ENCODE results near the gene TUBA3D.
A peak's percentile ranks its signal among the peaks of the same experiment; 100 is the strongest.
"Not testable (repeated sequence)": the region's sequence is repeated elsewhere in the genome, so short reads cannot be mapped to it uniquely, and the experiment has no call there.

TUBA3D gene

DNA sequence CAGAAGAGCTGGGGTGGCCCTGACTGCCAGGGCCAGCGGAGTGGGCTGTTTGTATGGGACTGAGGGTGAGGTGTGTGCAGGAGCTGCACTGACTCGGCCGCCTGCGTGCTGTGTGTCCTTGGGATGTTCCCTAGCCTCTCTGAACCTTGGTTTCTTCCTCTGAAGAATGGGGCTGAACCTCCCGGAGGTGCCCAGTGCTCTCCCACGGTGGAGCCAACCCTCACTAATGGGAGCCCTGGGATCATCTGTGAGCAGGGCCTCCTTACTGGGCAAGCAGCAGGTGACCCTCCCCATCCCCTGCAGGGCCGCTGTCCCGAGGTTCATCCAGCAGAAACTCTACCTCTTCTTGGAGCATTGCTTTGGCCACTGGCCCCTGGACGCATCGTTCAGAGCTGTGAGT lies 40.1 kb downstream of the TUBA3D start:
- DNase-seq, result no peak

DNA sequence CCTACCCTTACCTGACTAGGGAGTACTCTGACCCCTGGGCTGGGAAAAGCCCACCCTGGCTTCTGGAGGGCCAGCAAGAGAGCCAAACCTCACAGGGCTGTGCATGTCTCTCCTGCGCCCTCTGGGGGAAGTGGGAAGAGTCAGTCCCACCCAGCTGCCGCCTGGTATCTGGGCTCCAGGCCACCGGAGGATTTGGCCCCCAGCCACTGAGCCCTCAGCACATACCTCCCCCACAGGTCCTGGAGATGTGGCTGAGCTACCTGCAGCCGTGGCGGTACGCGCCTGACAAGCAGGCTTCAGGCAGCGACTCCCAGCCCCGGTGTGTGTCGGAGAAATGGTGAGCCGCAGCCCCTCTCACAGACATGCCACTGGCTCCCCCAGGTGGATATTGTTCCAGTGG lies 40.7 kb downstream of the TUBA3D start:
- DNase-seq, result peak; percentile 7

DNA sequence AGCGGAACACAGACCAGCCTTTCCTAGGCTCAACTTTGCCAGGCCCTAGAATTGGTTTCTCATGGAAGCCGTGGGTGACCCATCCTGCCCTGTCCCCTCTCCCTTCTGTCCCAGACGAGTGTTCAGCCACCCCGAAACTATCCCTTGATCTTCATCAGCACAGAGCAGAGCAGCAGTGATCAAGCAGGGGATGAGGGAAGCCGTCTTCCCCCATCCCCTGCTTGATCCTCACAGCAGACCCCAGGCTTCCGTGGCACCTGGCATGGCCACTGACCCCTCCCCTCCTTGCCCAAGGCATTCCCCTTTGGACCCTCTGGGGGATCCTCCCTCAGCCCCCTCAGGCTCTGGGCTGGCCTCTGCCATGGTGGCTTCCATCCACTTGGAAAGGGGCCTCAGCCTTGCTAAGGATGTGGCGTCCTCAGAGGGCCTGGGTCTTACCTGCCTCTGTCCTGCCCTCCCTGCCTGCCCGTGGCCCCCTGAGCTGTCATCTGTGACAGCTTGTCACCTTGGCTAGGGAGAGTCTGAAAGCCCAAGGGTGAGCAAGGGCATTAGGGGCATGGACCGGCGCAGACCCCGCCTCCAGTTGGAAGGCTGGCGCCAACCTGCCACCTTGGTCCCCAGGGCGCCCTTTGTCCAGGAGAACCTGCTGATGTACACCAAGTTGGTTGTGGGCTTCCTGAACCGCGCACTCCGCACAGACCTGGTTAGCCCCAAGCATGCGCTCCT lies 41.4 kb downstream of the TUBA3D start:
- no peak for DNase-seq

DNA sequence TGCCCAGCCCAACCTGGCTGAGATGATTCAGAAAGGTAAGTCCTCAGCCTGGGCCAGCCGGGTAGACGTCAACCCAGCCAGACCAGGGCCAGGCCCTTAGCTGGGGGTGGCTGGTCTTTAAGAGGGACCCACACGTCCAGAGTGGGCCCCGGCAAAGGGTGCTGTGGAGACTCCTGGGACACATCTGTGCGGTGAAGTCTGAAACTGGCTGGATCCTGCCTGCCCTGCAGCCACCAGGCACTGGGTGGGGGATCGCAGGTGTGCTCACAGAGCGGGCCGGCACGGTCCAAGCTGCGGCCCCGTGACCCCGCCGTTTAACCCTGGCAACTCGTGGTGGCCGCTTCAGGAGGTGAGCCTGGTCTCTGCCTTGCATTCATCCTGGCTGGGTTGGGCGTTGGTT lies 41.9 kb downstream of the TUBA3D start:
- DNase-seq, result not testable (repeated sequence)

DNA sequence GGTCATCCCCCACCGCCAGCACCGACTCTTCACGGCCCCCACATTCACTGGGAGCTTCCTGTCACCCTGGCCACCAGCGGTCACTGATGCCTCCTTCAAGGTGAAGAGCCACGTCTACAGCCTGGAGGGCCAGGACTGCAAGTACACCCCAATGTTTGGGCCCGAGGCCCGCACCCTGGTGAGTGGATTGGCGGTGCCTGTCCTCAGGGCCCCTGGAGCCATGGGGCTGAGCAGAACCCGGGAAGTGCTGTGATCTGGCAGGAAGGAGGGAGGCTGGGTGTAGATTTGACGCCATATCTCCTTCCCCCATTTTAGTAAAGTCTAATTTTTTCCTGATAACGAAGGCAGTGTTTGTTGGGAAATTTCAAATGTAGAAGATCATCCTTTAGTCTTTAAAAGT lies 42.6 kb downstream of the TUBA3D start:
- DNase-seq, result not testable (repeated sequence)

DNA sequence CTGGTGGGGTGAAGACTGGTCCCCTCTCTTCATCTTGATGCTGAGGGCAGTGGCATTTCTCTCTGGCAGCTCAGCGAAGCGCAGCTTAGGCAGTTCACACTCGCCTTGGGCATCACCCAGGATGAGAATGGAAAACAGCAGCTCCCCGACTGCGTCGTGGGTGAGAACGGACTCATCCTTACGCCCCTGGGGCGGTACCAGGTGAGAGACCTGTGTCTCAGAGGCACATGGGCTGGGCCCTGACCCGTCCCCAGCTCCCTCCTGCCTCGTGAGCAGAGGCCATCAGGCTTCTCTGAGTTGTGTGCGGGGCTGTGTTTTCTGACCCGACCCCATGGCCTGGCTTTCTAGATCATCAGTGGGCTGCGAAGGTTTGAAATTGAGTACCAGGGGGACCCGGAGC lies 43.5 kb downstream of the TUBA3D start:
- no peak for DNase-seq

DNA sequence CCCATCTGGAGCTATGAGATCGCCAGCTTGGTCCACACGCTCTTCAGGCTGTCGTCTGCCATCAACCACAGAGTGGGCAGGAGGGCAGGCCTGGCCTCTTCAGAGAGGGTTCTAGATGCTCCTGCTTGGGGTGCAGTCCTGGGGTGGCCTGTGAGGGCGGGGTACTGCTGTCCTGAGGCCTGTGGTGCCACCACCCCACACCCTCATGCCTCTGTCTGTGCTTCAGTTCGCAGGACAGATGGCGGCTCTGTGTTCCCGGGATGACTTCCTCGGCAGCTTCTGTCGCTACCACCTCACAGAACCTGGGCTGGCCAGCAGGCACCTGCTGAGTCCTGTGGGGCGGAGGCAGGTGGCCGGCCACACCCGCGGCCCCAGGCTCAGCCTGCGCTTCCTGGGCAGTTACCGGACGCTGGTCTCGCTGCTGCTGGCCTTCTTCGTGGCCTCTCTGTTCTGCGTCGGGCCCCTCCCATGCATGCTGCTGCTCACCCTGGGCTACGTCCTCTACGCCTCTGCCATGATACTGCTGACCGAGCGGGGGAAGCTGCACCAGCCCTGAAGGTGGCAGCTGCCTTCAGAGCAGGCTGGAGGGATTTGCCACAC lies 44.1 kb downstream of the TUBA3D start:
- DNase-seq, result not testable (repeated sequence)

DNA sequence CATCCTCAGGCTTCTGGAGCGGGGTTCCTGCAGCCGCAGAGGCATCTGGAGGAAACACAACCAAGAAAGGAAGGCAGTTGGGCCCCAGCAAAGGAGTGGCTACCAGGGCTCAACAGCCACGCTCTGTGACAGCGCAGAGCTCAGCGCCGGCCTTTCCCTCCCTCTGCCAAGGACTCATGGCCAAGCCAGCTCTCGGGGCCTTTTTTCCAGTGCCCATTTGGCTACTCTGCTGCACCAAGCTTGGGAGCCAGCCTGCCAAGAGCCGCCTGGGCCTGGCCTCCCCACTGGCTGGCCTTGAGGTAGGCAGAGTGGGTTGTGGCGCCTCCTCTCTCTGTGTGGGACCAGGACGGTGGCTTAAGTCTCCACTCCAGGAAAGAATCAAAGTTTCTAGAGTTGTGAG lies 44.6 kb downstream of the TUBA3D start:
- DNase-seq, result no peak

DNA sequence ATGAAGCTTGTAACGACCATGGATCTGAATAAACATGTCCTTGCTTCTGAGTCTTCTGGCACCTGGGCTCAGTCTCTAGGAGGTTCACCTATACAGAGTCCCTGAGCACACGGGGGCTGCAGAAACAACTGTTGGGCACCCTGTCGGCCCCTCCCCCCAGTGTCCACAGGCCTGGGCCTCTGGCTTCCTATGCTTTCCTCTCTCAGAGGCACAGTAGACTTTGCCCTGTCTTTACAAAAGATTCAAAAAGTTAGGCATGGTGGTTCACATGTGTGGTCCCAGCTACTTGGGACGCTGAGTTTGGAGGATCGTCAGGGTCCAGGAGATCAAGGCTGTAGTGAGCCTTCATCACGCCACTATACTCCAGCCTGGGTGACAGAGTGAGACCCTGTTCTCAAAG lies 45.6 kb downstream of the TUBA3D start:
- DNase-seq, result not testable (repeated sequence)

DNA sequence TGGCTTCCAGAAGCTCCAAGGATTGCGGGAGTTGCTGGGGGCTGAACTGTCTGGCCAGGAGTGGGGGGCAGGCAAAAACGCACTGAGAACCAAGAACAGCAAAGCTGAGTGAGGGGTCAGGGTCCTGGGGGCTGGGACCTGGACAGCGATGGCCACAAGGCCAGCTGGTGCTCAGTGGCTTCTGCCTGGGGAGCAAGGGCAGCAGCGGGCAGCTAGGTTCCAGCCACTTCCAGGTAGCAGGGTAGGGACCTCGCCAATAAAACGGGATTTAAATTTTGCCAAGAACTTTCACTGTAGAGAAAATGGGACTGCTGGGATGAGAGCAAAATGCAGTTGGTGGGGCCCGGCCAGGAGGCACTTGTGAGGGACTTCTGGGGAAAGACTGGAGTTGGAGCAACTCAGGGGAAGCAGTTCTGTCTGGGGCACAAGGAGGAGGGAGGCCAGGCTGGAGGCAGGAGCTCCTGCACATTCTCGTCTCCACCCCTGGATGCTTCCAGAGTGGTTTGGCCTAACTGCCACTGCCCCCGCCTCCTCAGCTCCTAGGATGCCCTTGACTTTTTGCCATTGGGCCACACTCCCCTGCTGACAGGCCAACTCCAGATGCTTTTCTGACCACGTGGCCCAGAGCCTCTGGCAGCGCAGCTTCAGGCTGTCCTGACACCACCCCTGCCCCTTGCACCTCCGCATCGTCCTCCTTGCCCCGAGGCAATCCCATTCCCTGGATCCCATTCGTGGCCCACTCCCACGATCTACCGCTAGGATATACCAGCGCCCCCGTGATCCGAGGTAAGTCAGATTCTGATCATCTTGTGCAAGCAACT lies 46.3 kb downstream of the TUBA3D start:
- no peak for DNase-seq

DNA sequence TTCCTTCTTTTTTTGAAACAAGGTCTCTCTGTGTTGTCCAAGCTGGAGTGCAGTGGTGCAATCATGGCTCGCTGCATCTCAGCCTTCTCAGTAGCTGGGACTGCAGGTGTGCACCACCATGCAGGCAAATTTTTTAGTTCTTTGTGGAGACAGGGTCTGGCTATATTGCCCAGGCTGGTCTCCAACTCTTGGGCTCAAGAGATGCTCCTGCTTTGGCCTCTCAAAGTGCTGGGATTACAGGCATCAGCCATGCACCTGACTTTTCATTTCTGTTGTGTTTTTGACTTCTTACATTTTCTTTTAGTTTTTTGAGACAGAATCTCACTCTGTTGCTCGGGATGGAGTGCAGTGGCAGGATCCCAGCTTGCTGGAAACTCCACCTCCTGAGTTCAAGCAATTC lies 49.3 kb downstream of the TUBA3D start:
- DNase-seq, result not testable (repeated sequence)

DNA sequence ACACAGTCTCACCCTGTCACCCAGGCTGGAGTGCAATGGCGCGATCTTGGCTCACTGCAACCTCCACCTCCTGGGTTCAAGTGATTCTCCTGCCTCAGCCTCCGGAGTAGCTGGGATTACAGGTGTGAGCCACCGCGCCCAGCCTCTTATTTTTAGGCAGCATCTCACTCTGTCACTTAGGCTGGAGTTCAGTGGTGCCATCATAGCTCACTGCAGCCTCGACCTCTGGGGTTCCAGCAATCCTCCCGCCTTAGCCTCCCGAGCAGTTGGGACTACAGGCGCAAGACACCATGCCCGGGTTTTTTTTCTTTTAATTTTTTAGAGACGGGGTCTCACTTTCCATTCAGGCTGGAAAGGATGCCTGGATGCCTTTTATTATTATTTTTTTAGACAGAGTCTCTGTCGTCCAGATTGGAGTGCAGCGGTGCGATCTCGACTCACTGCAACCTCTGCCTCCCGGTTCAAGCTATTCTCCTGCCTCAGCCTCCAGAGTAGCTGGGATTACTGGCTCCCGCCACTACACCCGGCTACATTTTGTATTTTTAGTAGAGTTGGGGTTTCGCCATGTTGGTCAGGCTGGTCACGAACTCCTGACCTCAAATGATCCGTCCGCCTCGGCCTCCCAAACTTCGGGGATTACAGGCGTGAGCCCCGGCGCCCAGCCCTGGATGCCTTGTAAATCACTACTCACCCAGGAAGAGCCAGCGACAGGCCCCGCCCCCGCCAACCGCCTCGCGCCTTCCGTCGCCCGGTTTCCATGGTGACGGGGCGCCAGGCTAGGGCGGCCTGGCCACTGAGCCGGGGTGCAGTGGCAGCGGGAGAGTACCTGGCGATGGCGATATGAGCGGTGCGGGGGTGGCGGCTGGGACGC lies 51.4 kb downstream of the TUBA3D start, which contains the start of gene CCDC74A:
Gene CCDC74A, plus strand, starts transcription at position 758 of the 871 bp plus-strand sequence. Its CDS starts 83 bp downstream, at position 841.
- peak; percentile 63 for DNase-seq

DNA sequence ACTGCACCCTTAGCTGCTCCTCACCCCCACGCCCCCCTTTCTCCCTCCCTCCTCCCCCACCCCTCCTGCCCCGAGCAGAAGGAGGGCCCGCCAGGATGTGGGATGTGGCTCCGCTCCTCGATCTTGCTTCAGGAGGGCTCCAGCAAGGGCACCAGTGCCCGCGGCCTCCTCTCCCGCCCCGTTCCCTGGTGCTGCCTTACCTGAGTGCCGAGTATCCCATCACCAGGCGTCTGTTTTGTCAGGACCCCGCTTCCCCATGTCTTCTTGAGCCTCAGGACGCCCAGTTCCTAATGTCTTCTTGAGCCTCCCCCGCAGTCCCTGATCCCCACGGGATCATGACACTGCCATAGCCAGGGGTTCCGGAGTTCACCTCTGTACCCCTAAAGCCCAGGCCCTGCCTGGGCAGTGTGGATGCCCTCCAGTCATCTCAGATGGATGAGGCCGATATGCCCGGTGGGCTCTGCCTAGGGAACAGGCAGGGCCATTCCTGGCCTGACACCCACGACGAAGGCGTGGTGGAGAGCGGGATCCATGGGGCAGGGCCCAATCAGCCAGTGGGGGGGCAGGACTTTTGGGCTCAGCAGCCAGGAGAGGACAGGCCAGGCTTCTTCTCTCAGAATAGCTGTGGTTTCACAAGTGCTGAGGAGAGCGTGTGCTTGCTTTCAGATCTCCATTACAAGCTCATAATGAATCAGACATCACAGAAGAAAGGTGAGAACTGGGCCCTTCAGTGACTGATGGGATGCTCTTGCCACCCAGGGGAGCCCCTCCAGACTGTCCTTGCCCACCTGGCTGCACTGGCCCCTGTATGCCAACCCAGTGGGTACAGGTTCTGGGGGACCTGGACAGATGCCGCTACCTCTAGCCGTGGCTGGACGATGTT lies 53.3 kb downstream of the TUBA3D start:
- not testable (repeated sequence) for DNase-seq

DNA sequence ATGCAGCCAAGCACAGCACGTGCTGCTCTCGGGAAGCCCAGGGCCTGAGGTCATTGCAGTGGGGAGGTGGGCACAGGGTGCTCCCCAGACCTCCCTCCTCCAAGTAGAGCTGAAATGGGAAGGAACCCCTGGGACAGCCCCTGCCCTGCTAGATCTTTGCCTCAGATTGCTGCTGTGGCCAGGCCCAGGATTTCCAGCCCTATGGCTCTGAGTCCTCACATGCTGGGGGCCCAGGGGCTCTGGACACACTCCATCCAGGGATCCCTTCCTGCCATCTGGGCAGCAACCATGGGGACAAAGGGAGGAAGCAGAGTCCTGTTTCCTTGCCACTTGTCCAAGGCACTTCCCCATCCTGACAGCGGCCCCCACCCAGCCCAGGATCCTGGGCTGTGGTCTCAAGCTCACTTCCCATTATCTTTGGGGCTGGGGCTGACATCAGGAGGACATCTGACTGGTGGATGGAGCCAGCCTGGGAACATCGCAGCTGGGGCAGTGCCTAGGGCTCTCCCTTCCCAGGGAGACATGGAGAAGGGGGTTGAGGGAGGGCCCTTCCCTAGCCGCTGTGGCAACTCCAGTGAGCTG lies 54.0 kb downstream of the TUBA3D start:
- DNase-seq, result not testable (repeated sequence)

DNA sequence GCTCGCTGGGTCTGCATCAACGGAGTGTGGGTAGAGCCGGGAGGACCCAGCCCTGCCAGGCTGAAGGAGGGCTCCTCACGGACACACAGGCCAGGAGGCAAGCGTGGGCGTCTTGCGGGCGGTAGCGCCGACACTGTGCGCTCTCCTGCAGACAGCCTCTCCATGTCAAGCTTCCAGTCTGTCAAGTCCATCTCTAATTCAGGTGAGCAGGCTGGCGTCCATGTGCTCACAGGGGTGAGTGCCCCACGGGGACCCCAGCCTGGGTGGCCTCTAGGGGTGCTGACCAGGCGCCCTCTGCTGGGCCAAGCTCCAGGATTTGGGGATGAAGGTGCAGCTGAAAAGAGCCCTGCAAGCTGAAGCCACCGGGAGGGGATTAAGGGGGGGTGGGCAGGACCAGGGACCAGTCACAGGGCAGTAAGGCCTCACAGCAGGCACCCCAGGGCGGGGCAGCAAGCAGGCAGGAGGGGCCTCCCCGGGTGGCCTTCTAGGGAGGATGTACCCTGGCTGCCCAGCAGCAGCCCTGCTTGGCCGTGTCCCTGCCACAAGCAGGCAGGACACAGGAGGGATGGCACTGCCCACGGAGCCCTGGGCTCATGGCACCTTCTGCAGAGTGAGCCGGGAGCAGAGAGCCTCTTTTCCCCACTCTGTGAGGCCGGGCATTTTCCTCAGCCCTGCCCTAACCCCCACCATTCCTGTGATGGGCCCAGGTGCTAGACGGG lies 54.9 kb downstream of the TUBA3D start:
- DNase-seq, result not testable (repeated sequence)

DNA sequence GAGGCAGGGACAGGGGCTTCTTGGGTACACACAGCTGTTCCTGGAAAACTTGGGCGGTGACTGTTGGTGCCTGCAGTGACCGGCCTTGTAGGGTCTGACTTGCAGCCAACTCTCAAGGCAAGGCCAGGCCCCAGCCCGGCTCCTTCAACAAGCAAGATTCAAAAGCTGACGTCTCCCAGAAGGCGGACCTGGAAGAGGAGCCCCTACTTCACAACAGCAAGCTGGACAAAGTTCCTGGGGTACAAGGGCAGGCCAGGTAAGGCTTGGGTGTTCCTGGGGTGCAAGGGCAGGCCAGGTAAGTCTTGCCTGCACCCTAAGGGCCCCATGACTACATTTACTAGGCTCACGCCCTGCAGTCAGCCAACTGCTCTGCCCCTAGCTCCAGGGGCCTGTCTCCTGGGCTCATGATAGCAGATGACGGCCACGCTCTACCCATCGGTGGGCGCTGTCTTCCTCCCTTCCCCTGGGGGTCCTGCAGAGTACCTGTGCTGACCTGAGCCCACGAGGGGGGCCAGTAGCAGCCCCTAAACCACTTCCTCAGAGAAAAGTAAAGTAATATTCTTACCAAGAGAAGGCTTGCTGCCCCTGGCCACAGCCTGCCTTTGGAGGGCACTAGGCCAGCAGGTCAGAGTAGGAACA lies 55.7 kb downstream of the TUBA3D start:
- DNase-seq, result not testable (repeated sequence)

Measured in NCI-H1105 (cell line).